Measurements from ENCODE around the gene BMPR1A.

GRCh38 chr10:86729677-86730076 lies 26.7 kb upstream of the BMPR1A start:
- TF ChIP-seq POLR2AphosphoS5 (IDR thresholded peaks at IDR 0.05) (no peak), POLR2A (IDR thresholded peaks at IDR 0.05) (no peak), CTCF (IDR thresholded peaks at IDR 0.05) (no peak)

Measured in suprapubic skin (tissue), 4 donors.